H1 (cell line): Measurements from ENCODE around the gene QSOX2. TPM values are rescaled to one million over a fixed set of nuclear protein-coding genes. Genes with fewer than 3 reads are reported as not detected.

ENCODE experiments used
- BACH1 ChIP-seq: IDR thresholded peaks from 2 replicates; pipeline ENCODE4 v1.6.1; 2012; ENCODE audit warnings: low read length, improper control_type of control experiment
- CEBPB ChIP-seq: IDR thresholded peaks from 2 replicates; pipeline ENCODE4 v1.6.1; 2012; ENCODE audit warnings: low read depth, low read length
- EZH2 ChIP-seq: fragments of 200-600 bp; sonication (generic); IDR thresholded peaks from 2 replicates; pipeline ENCODE4 v1.7.1; 2012; ENCODE audit warnings: low read depth, mild to moderate bottlenecking, moderate library complexity, low read length, inconsistent platforms; ENCODE audit not compliant: severe bottlenecking
- YY1 ChIP-seq: IDR thresholded peaks from 2 replicates; pipeline ENCODE4 v1.6.1; 2011; ENCODE audit warnings: low read depth, mild to moderate bottlenecking, low read length
- ZNF274 ChIP-seq: IDR thresholded peaks from 2 replicates; pipeline ENCODE4 v1.7.0; 2012; ENCODE audit warnings: low read length, borderline replicate concordance; ENCODE audit errors: extremely low read depth
- polyA plus RNA-seq, 7 experiments: library from polyadenylated mRNA; depleted of rRNA in 3 of 7; stranded (reverse) in 5 of 7; unstranded in 2 of 7; fragments of >200 nt in 5 of 7; fragments of 200-250 nt in 2 of 7; gene quantifications; 1 replicate in 5 of 7; 2 replicates in 1 of 7; 4 replicates in 1 of 7; pipeline versions ENCODE4 v1.2.1 to v1.2.3, GENCODE V29; 2011 to 2013; ENCODE audit warnings: missing spikeins in 2 of 7, mixed read lengths in 2 of 7
- total RNA-seq: library from RNA; stranded (reverse); fragmentation: NEBNext Ultra II Directional; extraction: Animal tissue kit (Norgen Biotek cat#: 25700); gene quantifications from 2 replicates; pipeline ENCODE4 v1.2.1, GENCODE V29; 2021
- TF ChIP-seq, protein P1 (sequence below): IDR thresholded peaks from 2 replicates; pipeline ENCODE4 v1.6.1; 2012; ENCODE audit warnings: low read length, inconsistent platforms

The QSOX2 gene
- total and polyA plus RNA-seq, 2 of the 8 experiments (the other 6 are each of a cell fraction or from before 2014, with no cell fraction given), result 18.0 to 28.6 TPM

DNA sequence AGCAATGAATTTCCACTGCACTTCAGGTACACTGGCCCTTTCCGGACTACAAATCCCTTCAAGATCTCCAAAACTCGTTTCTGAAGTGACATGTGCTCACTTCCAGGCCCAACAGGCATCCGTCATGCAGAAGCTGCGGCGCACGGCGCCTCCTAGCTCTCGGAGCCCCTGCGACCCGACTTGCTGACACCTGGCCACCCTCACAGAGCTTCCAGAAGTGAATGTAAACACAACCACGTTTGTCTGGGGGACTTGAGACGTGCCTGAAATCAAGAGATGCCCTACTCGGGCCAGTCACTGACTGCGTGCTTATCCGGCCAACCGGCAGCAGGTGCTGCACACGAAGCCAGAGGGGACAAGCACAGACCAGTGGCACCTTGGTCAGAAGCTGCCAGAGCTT is 35.8 kb downstream of the QSOX2 start (continued):
- no peak for TF ChIP-seq CEBPB
- TF ChIP-seq YY1, result no peak
- no peak for TF ChIP-seq BACH1
- no peak for TF ChIP-seq ZNF274
- TF ChIP-seq EZH2, result no peak
- TF ChIP-seq, protein P1, sequence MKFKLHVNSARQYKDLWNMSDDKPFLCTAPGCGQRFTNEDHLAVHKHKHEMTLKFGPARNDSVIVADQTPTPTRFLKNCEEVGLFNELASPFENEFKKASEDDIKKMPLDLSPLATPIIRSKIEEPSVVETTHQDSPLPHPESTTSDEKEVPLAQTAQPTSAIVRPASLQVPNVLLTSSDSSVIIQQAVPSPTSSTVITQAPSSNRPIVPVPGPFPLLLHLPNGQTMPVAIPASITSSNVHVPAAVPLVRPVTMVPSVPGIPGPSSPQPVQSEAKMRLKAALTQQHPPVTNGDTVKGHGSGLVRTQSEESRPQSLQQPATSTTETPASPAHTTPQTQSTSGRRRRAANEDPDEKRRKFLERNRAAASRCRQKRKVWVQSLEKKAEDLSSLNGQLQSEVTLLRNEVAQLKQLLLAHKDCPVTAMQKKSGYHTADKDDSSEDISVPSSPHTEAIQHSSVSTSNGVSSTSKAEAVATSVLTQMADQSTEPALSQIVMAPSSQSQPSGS, result no peak
